SK-N-SH (cell line): ENCODE results near the gene PLPPR2. TPM values are rescaled to one million over a fixed set of nuclear protein-coding genes. Genes with fewer than 3 reads are reported as not detected.

Experiments
- CTCF ChIA-PET: fragments of 300-600, 350-600 bp; formaldehyde crosslinking; extraction: SDS; loops from one replicate; lab custom pipeline; 2021; lab: Yijun Ruan, JAX
- POLR2A ChIA-PET: fragments of 350-600 bp; sonication (Branson Sonifier 250); formaldehyde crosslinking; extraction: SDS; loops from one replicate; lab custom pipeline; 2020; ENCODE audit warnings: antibody characterized with exemption, inconsistent platforms; lab: Yijun Ruan, JAX
- DNase-seq: peaks from one replicate; pipeline ENCODE4 v3.0.0; 2012
- H2AFZ ChIP-seq: fragments of 200-600 bp; sonication (generic); 2 replicates; pipeline ENCODE4 v1.8.1; 2016; ENCODE audit warnings: antibody characterized with exemption, mild to moderate bottlenecking, low read depth
- H3F3A ChIP-seq: fragments of 200-600 bp; sonication (generic); replicated peaks from 2 replicates; pipeline ENCODE3; 2016; ENCODE audit warnings: antibody characterized with exemption, mild to moderate bottlenecking; ENCODE audit not compliant: insufficient read depth
- H3K27ac ChIP-seq, 2 experiments: fragments of 200-500 bp in 1 of 2; fragments of 200-600 bp in 1 of 2; sonication (Bioruptor generic) in 1 of 2; sonication (generic), shearing (Covaris generic) in 1 of 2; 2 replicates each; pipeline versions ENCODE4 v1.5.1 to v1.6.1; 2014 to 2016; ENCODE audit warnings: low read depth in 2 of 2, inconsistent platforms in 1 of 2, low read length in 1 of 2, mild to moderate bottlenecking in 1 of 2, mixed read lengths in 1 of 2
- H3K27me3 ChIP-seq: fragments of 200-600 bp; sonication (generic), shearing (Covaris generic); 2 replicates; pipeline ENCODE4 v1.6.1; 2016; ENCODE audit warnings: mixed run types; ENCODE audit not compliant: insufficient read depth
- H3K36me3 ChIP-seq, 2 experiments: fragments of 200-500 bp in 1 of 2; fragments of 200-600 bp in 1 of 2; sonication (Bioruptor generic) in 1 of 2; sonication (generic) in 1 of 2; replicated peaks in 1 of 2; 2 replicates each; pipeline versions ENCODE3 to v1.5.1; 2014 to 2016; ENCODE audit warnings: low read length in 1 of 2, mild to moderate bottlenecking in 1 of 2; ENCODE audit not compliant: insufficient read depth in 2 of 2, control insufficient read depth in 1 of 2
- H3K4me1 ChIP-seq, 2 experiments: fragments of 200-500 bp in 1 of 2; fragments of 200-600 bp in 1 of 2; sonication (Bioruptor generic) in 1 of 2; sonication (generic), shearing (Covaris generic) in 1 of 2; 2 replicates each; pipeline versions ENCODE4 v1.5.1 to v1.6.1; 2014 to 2016; ENCODE audit warnings: low read depth in 1 of 2, low read length in 1 of 2, mixed run types in 1 of 2; ENCODE audit not compliant: insufficient read depth in 2 of 2, control insufficient read depth in 1 of 2
- H3K4me2 ChIP-seq: fragments of 200-600 bp; sonication (generic), shearing (Covaris generic); 2 replicates; pipeline ENCODE4 v1.6.1; 2017; ENCODE audit warnings: mixed run types
- H3K4me3 ChIP-seq, 2 experiments: fragments of 200-500 bp in 1 of 2; fragments of 200-600 bp in 1 of 2; sonication (Bioruptor generic) in 1 of 2; sonication (generic), shearing (Covaris generic) in 1 of 2; 2 replicates each; pipeline versions ENCODE4 v1.5.1 to v1.8.1; 2014 to 2016; ENCODE audit warnings: low read depth in 2 of 2, inconsistent platforms in 1 of 2, low read length in 1 of 2, mild to moderate bottlenecking in 1 of 2, mixed read lengths in 1 of 2, moderate library complexity in 1 of 2
- H3K79me2 ChIP-seq: fragments of 200-600 bp; sonication (generic); 2 replicates; pipeline ENCODE4 v1.8.1; 2017; ENCODE audit warnings: mild to moderate bottlenecking; ENCODE audit not compliant: insufficient read depth
- H3K9ac ChIP-seq: fragments of 200-600 bp; sonication (generic); 2 replicates; pipeline ENCODE4 v1.6.1; 2017; ENCODE audit warnings: mixed run types
- H3K9me2 ChIP-seq: fragments of 200-600 bp; sonication (generic); 2 replicates; pipeline ENCODE4 v1.6.1; 2017; ENCODE audit warnings: mixed run types
- H3K9me3 ChIP-seq: fragments of 200-600 bp; sonication (generic); 2 replicates; pipeline ENCODE4 v1.6.1; 2017; ENCODE audit warnings: mixed run types, mild to moderate bottlenecking, moderate library complexity
- H4K20me1 ChIP-seq: fragments of 200-600 bp; sonication (generic); 2 replicates; pipeline ENCODE4 v1.6.1; 2017; ENCODE audit warnings: mild to moderate bottlenecking, mixed run types; ENCODE audit not compliant: insufficient read depth
- FOXM1 ChIP-seq: IDR thresholded peaks from 2 replicates; pipeline ENCODE4 v1.4.0; 2012; ENCODE audit warnings: low read depth, mild to moderate bottlenecking
- MEF2A ChIP-seq: IDR thresholded peaks from 2 replicates; pipeline ENCODE4 v1.4.0; 2012; ENCODE audit warnings: low read depth, borderline replicate concordance
- NFIC ChIP-seq: IDR thresholded peaks from 2 replicates; pipeline ENCODE4 v1.4.0; 2012; ENCODE audit warnings: borderline replicate concordance
- RAD21 ChIP-seq: IDR thresholded peaks from 2 replicates; pipeline ENCODE4 v1.6.1; 2012; ENCODE audit warnings: mild to moderate bottlenecking, low read length
- RXRA ChIP-seq: IDR thresholded peaks from 2 replicates; pipeline ENCODE4 v1.4.0; 2012; ENCODE audit warnings: low read depth, mild to moderate bottlenecking, borderline replicate concordance
- SIN3A ChIP-seq: IDR thresholded peaks from 2 replicates; pipeline ENCODE4 v1.6.1; 2012; ENCODE audit warnings: low read depth, mild to moderate bottlenecking, low read length, moderate library complexity, borderline replicate concordance
- SMC3 ChIP-seq: IDR thresholded peaks from 2 replicates; pipeline ENCODE4 v1.6.1; 2012; ENCODE audit warnings: low read depth, low read length, improper control_type of control experiment
- WGBS: methylation state at CpG from one replicate; pipeline ENCODE4 v1.1.6; 2017; ENCODE audit warnings: low lambda C conversion rate; 5-methylcytosine and 5-hydroxymethylcytosine counted together
- polyA plus RNA-seq, 3 experiments: library from polyadenylated mRNA; depleted of rRNA; stranded (reverse); fragments of >200 nt; gene quantifications; 2 replicates each; pipeline ENCODE4 v1.2.3, GENCODE V29; 2012
- TF ChIP-seq, protein P1 (sequence below): IDR thresholded peaks from 2 replicates; pipeline ENCODE4 v1.4.0; 2012; ENCODE audit warnings: low read depth, borderline replicate concordance
- TF ChIP-seq, protein P2 (sequence below): fragments of 200-600 bp; sonication (generic); IDR thresholded peaks from 2 replicates; pipeline ENCODE4 v1.6.1; 2017; ENCODE audit warnings: antibody characterized with exemption, mild to moderate bottlenecking, moderate library complexity
- TF ChIP-seq, protein P3 (sequence below): fragments of 150-350 bp; IDR thresholded peaks from 2 replicates; pipeline ENCODE4 v1.6.1; 2016; ENCODE audit warnings: mild to moderate bottlenecking, low read depth, low read length
- TF ChIP-seq, protein P4 (sequence below): IDR thresholded peaks from 2 replicates; pipeline ENCODE4 v1.4.0; 2012; ENCODE audit warnings: low read depth, borderline replicate concordance

The PLPPR2 gene
- polyA plus RNA-seq, 1 of the 3 experiments (the other 2 are of a cell fraction): 26.2 TPM

DNA sequence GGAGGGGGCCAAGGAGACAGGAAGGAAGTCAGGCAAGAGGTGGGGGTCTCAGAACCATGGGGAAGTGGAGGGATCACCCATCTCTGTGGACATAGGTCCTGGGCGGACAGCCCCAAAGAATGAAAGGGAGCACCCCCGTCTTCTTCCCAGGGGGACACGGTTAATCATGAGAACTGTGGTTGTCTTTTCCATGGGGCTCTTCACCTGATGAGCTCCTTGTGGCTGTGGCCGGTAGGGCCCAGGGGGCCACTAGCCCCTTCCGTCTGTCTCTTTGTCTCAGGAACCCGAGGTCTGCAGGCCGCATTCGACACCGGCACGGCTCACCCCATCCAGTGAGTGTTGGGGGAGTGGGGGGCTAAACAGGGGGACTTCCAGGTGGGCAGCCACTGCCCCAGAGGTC, 8.6 kb downstream of the PLPPR2 start:
- peaks cover 3% of the 10 kb centered on the region for H3F3A ChIP-seq
- H2AFZ ChIP-seq: no peak overlapping the region
- no peak for DNase-seq
- CTCF ChIA-PET: no interaction called here
- H3K27ac ChIP-seq: no peak overlapping the region
- H3K9me3 ChIP-seq: no peaks in the 10 kb centered on the region
- H4K20me1 ChIP-seq: no peaks in the 10 kb centered on the region
- no peaks in the 10 kb centered on the region for H3K9me2 ChIP-seq
- no peak overlapping the region for H3K4me2 ChIP-seq
- POLR2A ChIA-PET: no interaction called here
- peaks cover 0 to 12% of the 10 kb centered on the region in 2 experiments for H3K36me3 ChIP-seq
- 100% methylated on average over 10 of the region's 10 CpGs for WGBS
- no peak overlapping the region for H3K9ac ChIP-seq
- H3K4me3 ChIP-seq: no peak overlapping the region
- no peaks in the 10 kb centered on the region for H3K27me3 ChIP-seq
- no peaks in the 10 kb centered on the region for H3K79me2 ChIP-seq
- no peaks in the 10 kb centered on the region for H3K4me1 ChIP-seq
- no peak for TF ChIP-seq SIN3A
- TF ChIP-seq RAD21: no peak
- TF ChIP-seq RXRA: no peak
- TF ChIP-seq SMC3: no peak
- TF ChIP-seq, protein P1, sequence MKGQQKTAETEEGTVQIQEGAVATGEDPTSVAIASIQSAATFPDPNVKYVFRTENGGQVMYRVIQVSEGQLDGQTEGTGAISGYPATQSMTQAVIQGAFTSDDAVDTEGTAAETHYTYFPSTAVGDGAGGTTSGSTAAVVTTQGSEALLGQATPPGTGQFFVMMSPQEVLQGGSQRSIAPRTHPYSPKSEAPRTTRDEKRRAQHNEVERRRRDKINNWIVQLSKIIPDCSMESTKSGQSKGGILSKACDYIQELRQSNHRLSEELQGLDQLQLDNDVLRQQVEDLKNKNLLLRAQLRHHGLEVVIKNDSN: no peak
- TF ChIP-seq, protein P2, sequence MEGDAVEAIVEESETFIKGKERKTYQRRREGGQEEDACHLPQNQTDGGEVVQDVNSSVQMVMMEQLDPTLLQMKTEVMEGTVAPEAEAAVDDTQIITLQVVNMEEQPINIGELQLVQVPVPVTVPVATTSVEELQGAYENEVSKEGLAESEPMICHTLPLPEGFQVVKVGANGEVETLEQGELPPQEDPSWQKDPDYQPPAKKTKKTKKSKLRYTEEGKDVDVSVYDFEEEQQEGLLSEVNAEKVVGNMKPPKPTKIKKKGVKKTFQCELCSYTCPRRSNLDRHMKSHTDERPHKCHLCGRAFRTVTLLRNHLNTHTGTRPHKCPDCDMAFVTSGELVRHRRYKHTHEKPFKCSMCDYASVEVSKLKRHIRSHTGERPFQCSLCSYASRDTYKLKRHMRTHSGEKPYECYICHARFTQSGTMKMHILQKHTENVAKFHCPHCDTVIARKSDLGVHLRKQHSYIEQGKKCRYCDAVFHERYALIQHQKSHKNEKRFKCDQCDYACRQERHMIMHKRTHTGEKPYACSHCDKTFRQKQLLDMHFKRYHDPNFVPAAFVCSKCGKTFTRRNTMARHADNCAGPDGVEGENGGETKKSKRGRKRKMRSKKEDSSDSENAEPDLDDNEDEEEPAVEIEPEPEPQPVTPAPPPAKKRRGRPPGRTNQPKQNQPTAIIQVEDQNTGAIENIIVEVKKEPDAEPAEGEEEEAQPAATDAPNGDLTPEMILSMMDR: no peak
- TF ChIP-seq, protein P3, sequence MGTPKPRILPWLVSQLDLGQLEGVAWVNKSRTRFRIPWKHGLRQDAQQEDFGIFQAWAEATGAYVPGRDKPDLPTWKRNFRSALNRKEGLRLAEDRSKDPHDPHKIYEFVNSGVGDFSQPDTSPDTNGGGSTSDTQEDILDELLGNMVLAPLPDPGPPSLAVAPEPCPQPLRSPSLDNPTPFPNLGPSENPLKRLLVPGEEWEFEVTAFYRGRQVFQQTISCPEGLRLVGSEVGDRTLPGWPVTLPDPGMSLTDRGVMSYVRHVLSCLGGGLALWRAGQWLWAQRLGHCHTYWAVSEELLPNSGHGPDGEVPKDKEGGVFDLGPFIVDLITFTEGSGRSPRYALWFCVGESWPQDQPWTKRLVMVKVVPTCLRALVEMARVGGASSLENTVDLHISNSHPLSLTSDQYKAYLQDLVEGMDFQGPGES: no peak
- TF ChIP-seq MEF2A: no peak
- no peak for TF ChIP-seq FOXM1
- TF ChIP-seq, protein P4, sequence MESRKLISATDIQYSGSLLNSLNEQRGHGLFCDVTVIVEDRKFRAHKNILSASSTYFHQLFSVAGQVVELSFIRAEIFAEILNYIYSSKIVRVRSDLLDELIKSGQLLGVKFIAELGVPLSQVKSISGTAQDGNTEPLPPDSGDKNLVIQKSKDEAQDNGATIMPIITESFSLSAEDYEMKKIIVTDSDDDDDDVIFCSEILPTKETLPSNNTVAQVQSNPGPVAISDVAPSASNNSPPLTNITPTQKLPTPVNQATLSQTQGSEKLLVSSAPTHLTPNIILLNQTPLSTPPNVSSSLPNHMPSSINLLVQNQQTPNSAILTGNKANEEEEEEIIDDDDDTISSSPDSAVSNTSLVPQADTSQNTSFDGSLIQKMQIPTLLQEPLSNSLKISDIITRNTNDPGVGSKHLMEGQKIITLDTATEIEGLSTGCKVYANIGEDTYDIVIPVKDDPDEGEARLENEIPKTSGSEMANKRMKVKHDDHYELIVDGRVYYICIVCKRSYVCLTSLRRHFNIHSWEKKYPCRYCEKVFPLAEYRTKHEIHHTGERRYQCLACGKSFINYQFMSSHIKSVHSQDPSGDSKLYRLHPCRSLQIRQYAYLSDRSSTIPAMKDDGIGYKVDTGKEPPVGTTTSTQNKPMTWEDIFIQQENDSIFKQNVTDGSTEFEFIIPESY: no peak
- no peak for TF ChIP-seq NFIC
- TF ChIP-seq, all 33 proteins: peak for 0
